GM12878 (cell line): ENCODE measurements around the gene MICAL3.

Experiments
- CBX5 ChIP-seq: sonication (generic); IDR thresholded peaks from 2 replicates; pipeline ENCODE4 v1.6.1; 2016; ENCODE audit warnings: low read depth, moderate library complexity, mild to moderate bottlenecking, inconsistent platforms
- CHD2 ChIP-seq: IDR thresholded peaks from 2 replicates; pipeline ENCODE4 v1.6.1; 2011; ENCODE audit warnings: low read depth, low read length, improper control_type of control experiment, borderline replicate concordance
- EP300 ChIP-seq, 2 experiments: fragments of 150-350 bp in 1 of 2; IDR thresholded peaks; 2 replicates each; pipeline ENCODE4 v1.6.1; 2011 to 2012; ENCODE audit warnings: low read depth in 2 of 2, low read length in 2 of 2, borderline replicate concordance in 1 of 2, improper control_type of control experiment in 1 of 2, inconsistent platforms in 1 of 2; ENCODE audit not compliant: control insufficient read depth in 1 of 2
- MAX ChIP-seq: IDR thresholded peaks from 2 replicates; pipeline ENCODE4 v1.6.1; 2012; ENCODE audit warnings: low read depth, low read length, improper control_type of control experiment
- MEF2A ChIP-seq: IDR thresholded peaks from 2 replicates; pipeline ENCODE4 v1.6.1; 2011; ENCODE audit warnings: low read depth, mild to moderate bottlenecking, low read length, moderate library complexity; ENCODE audit not compliant: insufficient read depth
- MXI1 ChIP-seq: fragments of 150-350 bp; IDR thresholded peaks from 2 replicates; pipeline ENCODE4 v1.6.1; 2011; ENCODE audit warnings: low read depth, mild to moderate bottlenecking, inconsistent platforms, low read length, improper control_type of control experiment
- POLR2A ChIP-seq: IDR thresholded peaks from 2 replicates; pipeline ENCODE4 v1.6.1; 2011; ENCODE audit warnings: low read depth, mild to moderate bottlenecking, low read length
- POLR2AphosphoS5 ChIP-seq: IDR thresholded peaks from 2 replicates; pipeline ENCODE4 v1.6.1; 2011; ENCODE audit warnings: mild to moderate bottlenecking, low read length, inconsistent platforms
- SIN3A ChIP-seq: IDR thresholded peaks from 2 replicates; pipeline ENCODE4 v1.6.1; 2012; ENCODE audit warnings: low read depth, low read length, improper control_type of control experiment
- SMAD5 ChIP-seq: IDR thresholded peaks from 2 replicates; pipeline ENCODE4 v1.6.1; 2016; ENCODE audit warnings: antibody characterized with exemption, low read depth
- SPI1 ChIP-seq: IDR thresholded peaks from 2 replicates; pipeline ENCODE4 v1.6.1; 2011; ENCODE audit warnings: low read depth, mild to moderate bottlenecking, low read length, moderate library complexity, borderline replicate concordance; ENCODE audit not compliant: insufficient read depth
- YY1 ChIP-seq: IDR thresholded peaks from 2 replicates; pipeline ENCODE4 v1.6.1; 2011; ENCODE audit warnings: low read depth, mild to moderate bottlenecking, low read length

GRCh38 chr22:17861909-17862308 lies 162.5 kb downstream of the MICAL3 start:
- no peak for TF ChIP-seq CHD2
- no peak for TF ChIP-seq MXI1
- no peak for TF ChIP-seq SPI1
- TF ChIP-seq MEF2A, result no peak
- TF ChIP-seq POLR2A, result no peak
- TF ChIP-seq POLR2AphosphoS5, result no peak
- no peak for TF ChIP-seq CBX5
- no peak for TF ChIP-seq EP300 (IDR thresholded peaks at IDR 0.05; ENCODE audit: borderline replicate concordance in 1 of 2, control insufficient read depth in 1 of 2, low read depth in 2 of 2, low read length in 2 of 2)
- no peak for TF ChIP-seq MAX
- no peak for TF ChIP-seq YY1
- TF ChIP-seq SIN3A, result no peak
- TF ChIP-seq SMAD5, result no peak
